Thyroid gland (tissue), 4 donors: ENCODE results near the gene SLC38A11.

Experiments used
- POLR2A ChIP-seq, 2 donors: fragments of 450-650 bp; IDR thresholded peaks; one replicate each; pipeline ENCODE4 v1.6.1; 2017; ENCODE audit warnings: antibody characterized with exemption in 2 of 2, mild to moderate bottlenecking in 2 of 2, moderate library complexity in 1 of 2
- TF ChIP-seq, protein P1 (sequence below), 6 experiments: fragments of 200-600 bp in 3 of 6; fragments of 450-650 bp in 3 of 6; sonication (generic) in 3 of 6; IDR thresholded peaks; one replicate each; pipeline ENCODE4 v1.5.1; 2016 to 2019; ENCODE audit warnings: antibody characterized with exemption in 6 of 6, mild to moderate bottlenecking in 2 of 6, inconsistent platforms in 1 of 6, moderate library complexity in 1 of 6

DNA sequence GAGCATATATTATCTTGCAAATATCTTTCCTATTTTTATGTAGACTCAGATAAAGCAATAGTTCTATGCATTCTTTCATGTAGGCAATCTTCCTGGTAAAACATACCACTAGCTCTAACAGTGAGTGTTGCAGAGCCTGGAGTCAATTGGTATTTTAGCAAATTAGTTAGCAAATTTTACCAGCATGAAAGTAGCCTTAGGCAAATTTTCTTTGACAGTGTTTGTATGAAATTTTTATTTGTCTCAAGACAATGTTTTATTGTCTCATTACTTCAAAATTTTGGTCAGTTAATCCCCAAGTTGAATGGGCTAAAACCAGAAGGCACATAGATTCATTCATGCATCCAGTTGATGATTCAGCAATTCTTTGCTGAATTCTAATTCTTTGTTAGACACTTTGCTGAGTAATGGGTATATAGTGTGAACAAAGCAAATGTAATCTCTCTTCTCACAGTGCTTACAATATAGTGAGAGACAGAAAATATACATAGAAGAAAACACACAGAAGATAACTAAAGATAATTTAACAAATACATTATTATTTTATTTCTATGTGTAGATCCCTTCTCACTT, 27.1 kb downstream of the SLC38A11 start:
- TF ChIP-seq POLR2A (IDR thresholded peaks at IDR 0.05) = no peak
- TF ChIP-seq, protein P1, sequence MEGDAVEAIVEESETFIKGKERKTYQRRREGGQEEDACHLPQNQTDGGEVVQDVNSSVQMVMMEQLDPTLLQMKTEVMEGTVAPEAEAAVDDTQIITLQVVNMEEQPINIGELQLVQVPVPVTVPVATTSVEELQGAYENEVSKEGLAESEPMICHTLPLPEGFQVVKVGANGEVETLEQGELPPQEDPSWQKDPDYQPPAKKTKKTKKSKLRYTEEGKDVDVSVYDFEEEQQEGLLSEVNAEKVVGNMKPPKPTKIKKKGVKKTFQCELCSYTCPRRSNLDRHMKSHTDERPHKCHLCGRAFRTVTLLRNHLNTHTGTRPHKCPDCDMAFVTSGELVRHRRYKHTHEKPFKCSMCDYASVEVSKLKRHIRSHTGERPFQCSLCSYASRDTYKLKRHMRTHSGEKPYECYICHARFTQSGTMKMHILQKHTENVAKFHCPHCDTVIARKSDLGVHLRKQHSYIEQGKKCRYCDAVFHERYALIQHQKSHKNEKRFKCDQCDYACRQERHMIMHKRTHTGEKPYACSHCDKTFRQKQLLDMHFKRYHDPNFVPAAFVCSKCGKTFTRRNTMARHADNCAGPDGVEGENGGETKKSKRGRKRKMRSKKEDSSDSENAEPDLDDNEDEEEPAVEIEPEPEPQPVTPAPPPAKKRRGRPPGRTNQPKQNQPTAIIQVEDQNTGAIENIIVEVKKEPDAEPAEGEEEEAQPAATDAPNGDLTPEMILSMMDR (IDR thresholded peaks at IDR 0.05) = no peak
